ENCODE data around the gene IMPDH1. TPM values are rescaled to one million over a fixed set of nuclear protein-coding genes. Genes with fewer than 3 reads are reported as not detected.
A peak's percentile ranks its signal among the peaks of the same experiment; 100 is the strongest.

The IMPDH1 gene
- total and polyA plus RNA-seq, 9 of the 15 experiments (the other 6 are each of a cell fraction or from before 2014, with no cell fraction given): 0.80 to 118 (median 64.3) TPM

DNA sequence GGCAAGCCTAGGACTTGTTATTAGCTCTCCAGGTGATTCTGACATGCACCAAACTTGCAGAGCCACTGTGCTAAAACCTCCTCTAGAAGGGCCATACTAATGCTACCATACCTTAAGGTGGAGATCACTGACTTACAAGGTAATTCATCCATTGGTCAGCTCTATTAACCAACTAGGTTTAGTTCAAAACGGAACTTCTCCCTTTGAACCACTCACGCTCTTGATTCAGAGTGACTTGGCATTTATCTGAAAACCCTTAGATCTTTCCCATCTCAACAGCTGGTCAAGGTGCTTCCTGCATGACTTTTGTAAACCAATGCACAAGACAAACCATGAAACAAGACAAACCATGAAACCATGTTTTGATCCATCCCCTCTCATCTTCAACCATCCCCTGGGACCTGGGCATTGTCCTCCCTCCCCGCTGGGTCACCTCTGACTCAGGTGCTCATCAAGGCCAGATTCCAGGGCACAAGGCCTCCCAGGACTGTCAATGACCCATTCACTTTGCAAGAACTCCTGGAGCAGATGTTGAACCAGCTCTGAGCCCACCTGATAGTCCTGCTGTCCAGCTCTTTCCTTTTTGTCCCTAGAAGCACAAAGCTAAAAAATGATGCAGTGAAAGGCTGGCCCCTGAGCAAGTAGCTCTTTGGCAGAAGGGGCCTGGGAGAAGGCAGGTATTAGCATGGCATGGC, 18.8 kb downstream of the IMPDH1 start (continued):
- TF ChIP-seq, protein P1, sequence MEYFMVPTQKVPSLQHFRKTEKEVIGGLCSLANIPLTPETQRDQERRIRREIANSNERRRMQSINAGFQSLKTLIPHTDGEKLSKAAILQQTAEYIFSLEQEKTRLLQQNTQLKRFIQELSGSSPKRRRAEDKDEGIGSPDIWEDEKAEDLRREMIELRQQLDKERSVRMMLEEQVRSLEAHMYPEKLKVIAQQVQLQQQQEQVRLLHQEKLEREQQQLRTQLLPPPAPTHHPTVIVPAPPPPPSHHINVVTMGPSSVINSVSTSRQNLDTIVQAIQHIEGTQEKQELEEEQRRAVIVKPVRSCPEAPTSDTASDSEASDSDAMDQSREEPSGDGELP (CRISPR knock-in tag; IDR thresholded peaks at IDR 0.05; ENCODE audit: borderline replicate concordance): 0 out of 2 replicates have a peak, but pooled peaks have one; percentile 27
- TF ChIP-seq HCFC1 (IDR thresholded peaks at IDR 0.05; ENCODE audit: low read depth, low read length) (no peak), DEAF1 (CRISPR knock-in tag; IDR thresholded peaks at IDR 0.05) (no peak), KDM1A (IDR thresholded peaks at IDR 0.05) (no peak), POLR3A (IDR thresholded peaks at IDR 0.05; ENCODE audit: borderline replicate concordance, extremely low read depth, insufficient read depth, insufficient read length) (no peak), MAFF (IDR thresholded peaks at IDR 0.05; ENCODE audit: low read length) (peak; percentile 46; the same call in 1 of the 2 replicates), BCOR (IDR thresholded peaks at IDR 0.05) (no peak), TBP (optimal IDR thresholded peaks at IDR 0.05; ENCODE audit: low read depth, low read length) (no peak), HDAC1 (IDR thresholded peaks at IDR 0.05) (no peak), CEBPZ (IDR thresholded peaks at IDR 0.05; ENCODE audit: borderline replicate concordance, low read depth, low read length) (no peak), C11orf30 (IDR thresholded peaks at IDR 0.05; ENCODE audit: low read depth) (peak; percentile 54), TCFL5 (CRISPR knock-in tag; conservative IDR thresholded peaks at IDR 0.05) (no peak), NONO (IDR thresholded peaks at IDR 0.05; ENCODE audit: low read depth in 2 of 2, low read length in 1 of 2) (no peak), ZNF12 (CRISPR knock-in tag; IDR thresholded peaks at IDR 0.05) (no peak), SUPT5H (IDR thresholded peaks at IDR 0.05) (peak; percentile 45; the same call in 1 of the 2 replicates), BACH1 (tag; IDR thresholded peaks at IDR 0.05) (no peak), ERF (CRISPR knock-in tag; IDR thresholded peaks at IDR 0.05) (no peak), PTBP1 (IDR thresholded peaks at IDR 0.05; ENCODE audit: low read depth, low read length) (no peak)
- TF ChIP-seq, protein P2, sequence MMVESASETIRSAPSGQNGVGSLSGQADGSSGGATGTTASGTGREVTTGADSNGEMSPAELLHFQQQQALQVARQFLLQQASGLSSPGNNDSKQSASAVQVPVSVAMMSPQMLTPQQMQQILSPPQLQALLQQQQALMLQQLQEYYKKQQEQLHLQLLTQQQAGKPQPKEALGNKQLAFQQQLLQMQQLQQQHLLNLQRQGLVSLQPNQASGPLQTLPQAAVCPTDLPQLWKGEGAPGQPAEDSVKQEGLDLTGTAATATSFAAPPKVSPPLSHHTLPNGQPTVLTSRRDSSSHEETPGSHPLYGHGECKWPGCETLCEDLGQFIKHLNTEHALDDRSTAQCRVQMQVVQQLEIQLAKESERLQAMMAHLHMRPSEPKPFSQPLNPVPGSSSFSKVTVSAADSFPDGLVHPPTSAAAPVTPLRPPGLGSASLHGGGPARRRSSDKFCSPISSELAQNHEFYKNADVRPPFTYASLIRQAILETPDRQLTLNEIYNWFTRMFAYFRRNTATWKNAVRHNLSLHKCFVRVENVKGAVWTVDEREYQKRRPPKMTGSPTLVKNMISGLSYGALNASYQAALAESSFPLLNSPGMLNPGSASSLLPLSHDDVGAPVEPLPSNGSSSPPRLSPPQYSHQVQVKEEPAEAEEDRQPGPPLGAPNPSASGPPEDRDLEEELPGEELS (CRISPR knock-in tag; IDR thresholded peaks at IDR 0.05; ENCODE audit: borderline replicate concordance): no peak
